Glutamatergic neuron (in vitro differentiated cells): ENCODE data around the gene BABAM2. TPM values are rescaled to one million over a fixed set of nuclear protein-coding genes. Genes with fewer than 3 reads are reported as not detected.

Experiments
- DNase-seq: peaks from one replicate; pipeline ENCODE4 v3.0.0; 2022
- H3K27ac Mint-ChIP-seq: one replicate; pipeline ENCODE4 v1.8.0; 2020; ENCODE audit warnings: mild to moderate bottlenecking, mixed read lengths, inconsistent platforms; ENCODE audit not compliant: unreplicated experiment
- H3K27me3 Mint-ChIP-seq: one replicate; pipeline ENCODE4 v1.8.0; 2020; ENCODE audit warnings: mild to moderate bottlenecking, moderate library complexity, mixed read lengths, inconsistent platforms; ENCODE audit not compliant: unreplicated experiment
- H3K36me3 Mint-ChIP-seq: one replicate; pipeline ENCODE4 v1.8.0; 2020; ENCODE audit warnings: mild to moderate bottlenecking, mixed read lengths, inconsistent platforms; ENCODE audit not compliant: unreplicated experiment
- H3K4me1 Mint-ChIP-seq: one replicate; pipeline ENCODE4 v1.8.0; 2020; ENCODE audit warnings: mild to moderate bottlenecking, low read depth, mixed read lengths, inconsistent platforms; ENCODE audit not compliant: unreplicated experiment
- H3K4me3 Mint-ChIP-seq: one replicate; pipeline ENCODE4 v1.8.0; 2020; ENCODE audit warnings: mild to moderate bottlenecking, mixed read lengths, inconsistent platforms; ENCODE audit not compliant: unreplicated experiment
- H3K9me3 Mint-ChIP-seq: one replicate; pipeline ENCODE4 v1.8.0; 2020; ENCODE audit warnings: mild to moderate bottlenecking, moderate library complexity, mixed read lengths, inconsistent platforms; ENCODE audit not compliant: unreplicated experiment
- CTCF ChIP-seq: fragments of 200-600 bp; sonication (generic); IDR thresholded peaks from one replicate; pipeline ENCODE4 v1.5.0; 2021; ENCODE audit not compliant: partially characterized antibody, unreplicated experiment
- total RNA-seq: library from RNA; stranded (reverse); fragmentation: NEBNext Ultra II Directional; extraction: Animal tissue kit (Norgen Biotek cat#: 25700); gene quantifications from one replicate; pipeline ENCODE4 v1.2.1, GENCODE V29; 2021; ENCODE audit not compliant: unreplicated experiment

The BABAM2 gene
- total RNA-seq, 1 donor from 2014 or later = 29.9 TPM

- H3K4me3 Mint-ChIP-seq = no peak overlapping the region
- peaks cover 3% of the 10 kb centered on the region for H3K9me3 Mint-ChIP-seq
Measured at GRCh38 chr2:28349546-28350165, 459.1 kb downstream of the BABAM2 start.

GRCh38 chr2:28350196-28350595 lies 459.7 kb downstream of the BABAM2 start:
- DNase-seq = no peak
- Mint-ChIP-seq H3K9me3 (peaks cover 7% of the 10 kb centered on the region), H3K4me1 (peaks cover 11% of the 10 kb centered on the region), H3K36me3 (no peaks in the 10 kb centered on the region), H3K27me3 (peaks cover 4% of the 10 kb centered on the region), H3K4me3 (no peak overlapping the region), H3K27ac (no peak overlapping the region)
- TF ChIP-seq CTCF = no peak

More at GRCh38 chr2:28349546-28350165, 459.1 kb downstream of the BABAM2 start:
- no peak for DNase-seq
- peaks cover 11% of the 10 kb centered on the region for H3K4me1 Mint-ChIP-seq
- H3K27ac Mint-ChIP-seq = no peak overlapping the region
- no peaks in the 10 kb centered on the region for H3K36me3 Mint-ChIP-seq
- H3K27me3 Mint-ChIP-seq = peaks cover 4% of the 10 kb centered on the region
- TF ChIP-seq CTCF = no peak

- DNase-seq = no peak
- TF ChIP-seq CTCF = no peak
- Mint-ChIP-seq H3K9me3 (peaks cover 4% of the 10 kb centered on the region), H3K36me3 (no peaks in the 10 kb centered on the region), H3K4me1 (peaks cover 7% of the 10 kb centered on the region), H3K27me3 (peaks cover 4% of the 10 kb centered on the region), H3K27ac (no peak overlapping the region), H3K4me3 (no peak overlapping the region)
Measured at GRCh38 chr2:28350791-28351285, 460.3 kb downstream of the BABAM2 start.

- Mint-ChIP-seq H3K27ac (no peak overlapping the region), H3K27me3 (peaks cover 4% of the 10 kb centered on the region), H3K9me3 (peaks cover 4% of the 10 kb centered on the region), H3K36me3 (no peaks in the 10 kb centered on the region), H3K4me1 (peaks cover 3% of the 10 kb centered on the region), H3K4me3 (no peak overlapping the region)
- DNase-seq = no peak
- TF ChIP-seq CTCF = no peak
Measured at GRCh38 chr2:28351621-28352020, 461.1 kb downstream of the BABAM2 start.

GRCh38 chr2:28352104-28352503 lies 461.6 kb downstream of the BABAM2 start:
- Mint-ChIP-seq H3K36me3 (no peaks in the 10 kb centered on the region), H3K27me3 (peaks cover 4% of the 10 kb centered on the region), H3K27ac (no peak overlapping the region), H3K4me1 (no peaks in the 10 kb centered on the region), H3K9me3 (peaks cover 4% of the 10 kb centered on the region), H3K4me3 (no peak overlapping the region)
- DNase-seq = no peak
- TF ChIP-seq CTCF = no peak
